Measurements from ENCODE around the gene BLTP3B.

BLTP3B gene

GRCh38 chr12:100110276-100110675 lies 32.4 kb downstream of the BLTP3B start:
- no peak for DNase-seq (ENCODE audit: low spot score)

GRCh38 chr12:100106861-100107260 lies 35.8 kb downstream of the BLTP3B start:
- no peak for DNase-seq (ENCODE audit: low spot score)

GRCh38 chr12:100105661-100106060 lies 37.0 kb downstream of the BLTP3B start:
- no peak for DNase-seq (ENCODE audit: low spot score)

- no peak for DNase-seq (ENCODE audit: low spot score)
Observed at GRCh38 chr12:100101000-100101399, 41.7 kb downstream of the BLTP3B start.
